ENCODE data around the gene RABGAP1L.

DNA sequence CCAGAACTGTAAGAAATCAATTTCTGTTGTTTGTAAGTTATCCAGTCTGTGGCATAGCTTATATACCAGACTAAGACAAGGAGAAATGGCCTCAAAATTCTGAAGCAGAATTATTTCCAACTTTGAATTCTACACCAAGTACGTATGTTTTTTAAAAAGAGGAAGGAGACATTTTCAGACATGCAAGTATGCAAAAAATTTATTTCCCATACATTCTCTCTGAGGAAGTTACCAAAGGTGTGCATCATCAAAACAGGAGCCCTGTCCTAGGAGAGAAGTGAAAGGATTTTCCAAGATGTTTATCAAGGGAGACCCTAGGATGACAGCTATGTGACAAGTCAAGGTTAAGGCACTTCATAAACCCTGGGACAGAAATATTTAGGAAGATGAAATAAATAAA lies 49.3 kb upstream of the RABGAP1L start:
- TF ChIP-seq, protein P1, sequence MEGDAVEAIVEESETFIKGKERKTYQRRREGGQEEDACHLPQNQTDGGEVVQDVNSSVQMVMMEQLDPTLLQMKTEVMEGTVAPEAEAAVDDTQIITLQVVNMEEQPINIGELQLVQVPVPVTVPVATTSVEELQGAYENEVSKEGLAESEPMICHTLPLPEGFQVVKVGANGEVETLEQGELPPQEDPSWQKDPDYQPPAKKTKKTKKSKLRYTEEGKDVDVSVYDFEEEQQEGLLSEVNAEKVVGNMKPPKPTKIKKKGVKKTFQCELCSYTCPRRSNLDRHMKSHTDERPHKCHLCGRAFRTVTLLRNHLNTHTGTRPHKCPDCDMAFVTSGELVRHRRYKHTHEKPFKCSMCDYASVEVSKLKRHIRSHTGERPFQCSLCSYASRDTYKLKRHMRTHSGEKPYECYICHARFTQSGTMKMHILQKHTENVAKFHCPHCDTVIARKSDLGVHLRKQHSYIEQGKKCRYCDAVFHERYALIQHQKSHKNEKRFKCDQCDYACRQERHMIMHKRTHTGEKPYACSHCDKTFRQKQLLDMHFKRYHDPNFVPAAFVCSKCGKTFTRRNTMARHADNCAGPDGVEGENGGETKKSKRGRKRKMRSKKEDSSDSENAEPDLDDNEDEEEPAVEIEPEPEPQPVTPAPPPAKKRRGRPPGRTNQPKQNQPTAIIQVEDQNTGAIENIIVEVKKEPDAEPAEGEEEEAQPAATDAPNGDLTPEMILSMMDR (conservative IDR thresholded peaks at IDR 0.05; ENCODE audit: low read length): no peak
- no peak for TF ChIP-seq EZH2phosphoT487 (IDR thresholded peaks at IDR 0.05; ENCODE audit: borderline replicate concordance)
